ENCODE results near the gene GPD2. TPM values are rescaled to one million over a fixed set of nuclear protein-coding genes. Genes with fewer than 3 reads are reported as not detected.

The GPD2 gene
- total and polyA plus RNA-seq, 2 donors (not counting 1 experiment from before 2014, with no cell fraction given) = 5.1 to 26.8 TPM

GRCh38 chr2:156411835-156412234, 24.3 kb upstream of the GPD2 start:
- H3K4me3 Mint-ChIP-seq = no peak overlapping the region
- H3K79me2 ChIP-seq (ENCODE audit: control insufficient read depth, insufficient read depth, low read length) = no peaks in the 10 kb centered on the region
- H3K27ac Mint-ChIP-seq = no peak overlapping the region
- no peaks in the 10 kb centered on the region for H3K36me3 ChIP-seq (replicated peaks in 1 of 2; ENCODE audit: control extremely low read depth in 1 of 2, control insufficient read depth in 1 of 2, extremely low read depth in 1 of 2, insufficient read depth in 2 of 2, low read length in 1 of 2)
- H3K4me2 ChIP-seq (replicated peaks; ENCODE audit: low read depth, low read length, poor library complexity, severe bottlenecking) = no peak overlapping the region
- ChIA-PET CTCF (no interaction called here), POLR2A (no interaction called here)
- H3K4me1 Mint-ChIP-seq = no peaks in the 10 kb centered on the region
- H3K9me3 Mint-ChIP-seq (ENCODE audit: insufficient read depth) = no peaks in the 10 kb centered on the region
- no peak overlapping the region for H2AFZ ChIP-seq (ENCODE audit: insufficient read depth, low read depth, low read length, poor library complexity, severe bottlenecking)
- peaks cover 0 to 7% (median 2%) of the 10 kb centered on the region in 4 experiments for H3K27me3 ChIP-seq (replicated peaks in 1 of 4; ENCODE audit: control extremely low read depth in 1 of 4, control insufficient read depth in 3 of 4, insufficient read depth in 4 of 4, low read length in 3 of 4)
- no peak for ATAC-seq (ENCODE audit: low read depth)
- no peaks in the 10 kb centered on the region for H3K9me3 ChIP-seq (ENCODE audit: control extremely low read depth in 1 of 3, control insufficient read depth in 2 of 3, insufficient read depth in 1 of 3, low read length in 2 of 3)
- H3K27ac ChIP-seq (ENCODE audit: low read length in 2 of 2) = no peak overlapping the region
- no peak overlapping the region for H3K4me3 ChIP-seq (ENCODE audit: control extremely low read depth in 1 of 5, extremely low read depth in 1 of 5, insufficient read depth in 1 of 5, low read depth in 2 of 5, low read length in 4 of 5)
- DNase-seq = no peak
- no peaks in the 10 kb centered on the region for H4K20me1 ChIP-seq (ENCODE audit: control insufficient read depth, insufficient read depth, low read length, poor library complexity, severe bottlenecking)
- no peaks in the 10 kb centered on the region for H3K4me1 ChIP-seq (ENCODE audit: control insufficient read depth in 2 of 2, insufficient read depth in 2 of 2, low read length in 2 of 2)
- H3K27me3 Mint-ChIP-seq = peaks cover 5% of the 10 kb centered on the region
- 100% methylated on average over 1 of the region's 4 CpGs for WGBS (ENCODE audit: insufficient coverage)
- intact Hi-C loops (cut with micrococcal nuclease) = no loop called here
- TF ChIP-seq, protein P1, sequence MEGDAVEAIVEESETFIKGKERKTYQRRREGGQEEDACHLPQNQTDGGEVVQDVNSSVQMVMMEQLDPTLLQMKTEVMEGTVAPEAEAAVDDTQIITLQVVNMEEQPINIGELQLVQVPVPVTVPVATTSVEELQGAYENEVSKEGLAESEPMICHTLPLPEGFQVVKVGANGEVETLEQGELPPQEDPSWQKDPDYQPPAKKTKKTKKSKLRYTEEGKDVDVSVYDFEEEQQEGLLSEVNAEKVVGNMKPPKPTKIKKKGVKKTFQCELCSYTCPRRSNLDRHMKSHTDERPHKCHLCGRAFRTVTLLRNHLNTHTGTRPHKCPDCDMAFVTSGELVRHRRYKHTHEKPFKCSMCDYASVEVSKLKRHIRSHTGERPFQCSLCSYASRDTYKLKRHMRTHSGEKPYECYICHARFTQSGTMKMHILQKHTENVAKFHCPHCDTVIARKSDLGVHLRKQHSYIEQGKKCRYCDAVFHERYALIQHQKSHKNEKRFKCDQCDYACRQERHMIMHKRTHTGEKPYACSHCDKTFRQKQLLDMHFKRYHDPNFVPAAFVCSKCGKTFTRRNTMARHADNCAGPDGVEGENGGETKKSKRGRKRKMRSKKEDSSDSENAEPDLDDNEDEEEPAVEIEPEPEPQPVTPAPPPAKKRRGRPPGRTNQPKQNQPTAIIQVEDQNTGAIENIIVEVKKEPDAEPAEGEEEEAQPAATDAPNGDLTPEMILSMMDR (IDR thresholded peaks at IDR 0.05) = no peak
- no peak for TF ChIP-seq EZH2 (IDR thresholded peaks at IDR 0.05; ENCODE audit: borderline replicate concordance, insufficient read depth, low read depth, low read length, poor library complexity, severe bottlenecking)
- no peak overlapping the region for H3K9ac ChIP-seq (ENCODE audit: low read length)

GRCh38 chr2:156421851-156422250, 14.3 kb upstream of the GPD2 start:
- H3K4me2 ChIP-seq (replicated peaks; ENCODE audit: low read depth, low read length, poor library complexity, severe bottlenecking) = no peak overlapping the region
- no peak overlapping the region for H3K4me3 ChIP-seq (ENCODE audit: control extremely low read depth in 1 of 5, extremely low read depth in 1 of 5, insufficient read depth in 1 of 5, low read depth in 2 of 5, low read length in 4 of 5)
- H3K9me3 ChIP-seq (ENCODE audit: control extremely low read depth in 1 of 3, control insufficient read depth in 2 of 3, insufficient read depth in 1 of 3, low read length in 2 of 3) = no peaks in the 10 kb centered on the region
- H3K27me3 ChIP-seq (replicated peaks in 1 of 4; ENCODE audit: control extremely low read depth in 1 of 4, control insufficient read depth in 3 of 4, insufficient read depth in 4 of 4, low read length in 3 of 4) = no peaks in the 10 kb centered on the region
- Mint-ChIP-seq H3K4me3 (no peak overlapping the region), H3K27ac (no peak overlapping the region), H3K4me1 (no peaks in the 10 kb centered on the region), H3K9me3 (ENCODE audit: insufficient read depth) (no peaks in the 10 kb centered on the region), H3K27me3 (peaks cover 16% of the 10 kb centered on the region)
- DNase-seq = no peak
- ChIA-PET POLR2A (no interaction called here), CTCF (no interaction called here)
- H3K27ac ChIP-seq (ENCODE audit: low read length in 2 of 2) = no peak overlapping the region
- no peaks in the 10 kb centered on the region for H3K79me2 ChIP-seq (ENCODE audit: control insufficient read depth, insufficient read depth, low read length)
- intact Hi-C loops (cut with micrococcal nuclease) = no loop called here
- H4K20me1 ChIP-seq (ENCODE audit: control insufficient read depth, insufficient read depth, low read length, poor library complexity, severe bottlenecking) = no peaks in the 10 kb centered on the region
- no peak overlapping the region for H2AFZ ChIP-seq (ENCODE audit: insufficient read depth, low read depth, low read length, poor library complexity, severe bottlenecking)
- H3K36me3 ChIP-seq (replicated peaks in 1 of 2; ENCODE audit: control extremely low read depth in 1 of 2, control insufficient read depth in 1 of 2, extremely low read depth in 1 of 2, insufficient read depth in 2 of 2, low read length in 1 of 2) = no peaks in the 10 kb centered on the region
- no peaks in the 10 kb centered on the region for H3K4me1 ChIP-seq (ENCODE audit: control insufficient read depth in 2 of 2, insufficient read depth in 2 of 2, low read length in 2 of 2)
- ATAC-seq (ENCODE audit: low read depth) = no peak
- no CpG with 5 or more reads among the region's 1 CpG for WGBS (ENCODE audit: insufficient coverage)
- no peak overlapping the region for H3K9ac ChIP-seq (ENCODE audit: low read length)
- TF ChIP-seq EZH2 (IDR thresholded peaks at IDR 0.05; ENCODE audit: borderline replicate concordance, insufficient read depth, low read depth, low read length, poor library complexity, severe bottlenecking) = no peak
- TF ChIP-seq, protein P1 (IDR thresholded peaks at IDR 0.05) = no peak
